ENCODE data around the gene SLC12A8.

The SLC12A8 gene

GRCh38 chr3:125151442-125151817 is 61.1 kb downstream of the SLC12A8 start:
- DNase-seq, result no peak

DNA sequence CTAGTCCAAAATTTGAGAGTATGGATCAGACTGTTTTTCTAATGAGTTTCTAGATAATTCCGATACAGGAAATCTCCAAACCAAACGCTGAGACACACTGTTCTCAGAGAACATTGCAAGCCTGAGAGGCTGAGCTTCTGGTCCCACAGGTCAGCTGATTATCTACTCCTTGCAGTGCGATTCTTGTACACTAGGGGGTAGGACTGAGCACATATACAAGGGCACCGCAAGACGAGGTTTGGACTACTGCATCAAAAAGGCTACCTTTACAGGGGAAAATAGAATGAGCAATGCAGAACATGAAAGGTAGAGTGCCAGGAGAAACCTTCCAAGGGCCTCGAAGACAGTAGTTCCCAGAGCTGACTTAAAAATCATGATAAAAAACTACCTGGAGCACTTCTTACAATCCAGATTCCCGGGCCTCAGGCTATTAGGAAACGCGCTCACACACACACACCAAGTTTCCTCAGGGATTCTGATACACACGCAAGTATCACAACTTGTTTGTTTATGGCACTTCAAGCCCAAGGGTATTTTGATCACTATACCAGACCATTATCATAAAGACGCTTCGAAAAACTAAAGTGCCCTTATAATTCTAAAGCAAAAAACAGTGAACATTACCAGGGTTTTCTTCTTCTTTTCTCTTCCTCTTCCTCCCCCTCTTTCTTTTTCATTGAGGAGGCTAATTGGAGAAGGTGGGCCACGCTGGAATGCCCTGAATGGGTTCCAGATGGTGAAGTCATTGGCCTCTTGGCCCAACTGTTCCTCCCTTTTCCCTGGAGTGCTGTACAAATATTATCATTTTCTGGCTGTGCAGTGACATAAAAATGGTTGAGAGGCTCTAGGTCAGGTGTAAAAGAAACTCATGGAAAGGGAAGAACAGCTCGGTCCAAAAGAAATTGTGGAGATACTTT is 61.8 kb downstream of the SLC12A8 start:
- DNase-seq, result no peak

- no peak for DNase-seq
These were observed 63.1 kb downstream of the SLC12A8 start for GRCh38 chr3:125149462-125149861.

- DNase-seq, result peak; percentile 38
These were observed 63.7 kb downstream of the SLC12A8 start for GRCh38 chr3:125148836-125149235.

- no peak for DNase-seq
These were observed 64.3 kb downstream of the SLC12A8 start for GRCh38 chr3:125148016-125148812.

DNA sequence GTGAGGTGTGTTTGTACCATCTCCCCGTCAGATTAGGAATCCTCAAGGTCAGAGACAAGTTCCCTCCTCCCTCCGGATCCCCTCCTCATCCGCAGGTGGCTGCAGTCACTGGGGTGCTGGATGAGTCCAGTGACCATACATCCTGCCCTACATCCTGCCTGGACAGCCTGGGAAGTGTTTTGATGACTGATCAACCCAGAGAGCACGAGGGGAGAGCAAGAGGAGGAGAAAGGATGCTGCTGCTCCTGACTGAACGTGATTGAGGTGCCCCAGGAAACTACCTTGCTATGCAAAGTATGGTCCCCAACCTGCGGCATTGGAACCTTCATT is 65.1 kb downstream of the SLC12A8 start:
- no peak for DNase-seq

- DNase-seq, result peak; percentile 56
These were observed 65.7 kb downstream of the SLC12A8 start for GRCh38 chr3:125146626-125147490.

DNA sequence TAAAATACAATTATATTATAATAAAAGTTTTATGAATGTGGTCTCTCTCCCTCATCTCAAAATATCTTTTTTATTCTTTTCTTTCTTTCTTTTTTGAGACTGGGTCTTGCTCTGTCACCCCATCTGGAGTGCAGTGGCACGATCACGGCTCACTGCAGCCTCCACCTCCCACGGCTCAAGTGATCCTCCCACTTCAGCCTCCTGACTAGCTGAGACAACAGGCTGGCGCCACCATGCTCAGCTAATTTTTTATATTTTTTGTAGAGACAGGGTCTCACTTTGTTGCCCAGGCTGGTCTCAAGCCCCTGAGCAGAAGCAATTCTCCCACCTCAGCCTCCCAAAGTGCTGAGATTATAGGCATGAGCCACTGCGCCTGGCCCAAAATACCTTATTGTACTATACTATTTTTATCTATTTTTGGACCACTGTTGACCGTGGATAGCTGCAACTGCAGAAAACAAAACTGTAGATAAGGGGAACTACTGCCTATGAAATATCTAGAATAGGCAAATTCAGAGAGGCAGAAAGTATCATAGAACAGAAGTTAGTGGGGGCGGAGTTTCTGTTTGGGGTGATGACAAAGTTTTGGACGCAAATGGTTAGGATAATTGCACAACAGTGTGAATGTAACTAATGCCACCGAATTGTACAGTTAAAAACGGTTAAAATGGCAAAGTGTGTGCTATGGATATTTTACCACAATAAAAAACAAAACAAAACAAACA is 66.6 kb downstream of the SLC12A8 start:
- no peak for DNase-seq

DNA sequence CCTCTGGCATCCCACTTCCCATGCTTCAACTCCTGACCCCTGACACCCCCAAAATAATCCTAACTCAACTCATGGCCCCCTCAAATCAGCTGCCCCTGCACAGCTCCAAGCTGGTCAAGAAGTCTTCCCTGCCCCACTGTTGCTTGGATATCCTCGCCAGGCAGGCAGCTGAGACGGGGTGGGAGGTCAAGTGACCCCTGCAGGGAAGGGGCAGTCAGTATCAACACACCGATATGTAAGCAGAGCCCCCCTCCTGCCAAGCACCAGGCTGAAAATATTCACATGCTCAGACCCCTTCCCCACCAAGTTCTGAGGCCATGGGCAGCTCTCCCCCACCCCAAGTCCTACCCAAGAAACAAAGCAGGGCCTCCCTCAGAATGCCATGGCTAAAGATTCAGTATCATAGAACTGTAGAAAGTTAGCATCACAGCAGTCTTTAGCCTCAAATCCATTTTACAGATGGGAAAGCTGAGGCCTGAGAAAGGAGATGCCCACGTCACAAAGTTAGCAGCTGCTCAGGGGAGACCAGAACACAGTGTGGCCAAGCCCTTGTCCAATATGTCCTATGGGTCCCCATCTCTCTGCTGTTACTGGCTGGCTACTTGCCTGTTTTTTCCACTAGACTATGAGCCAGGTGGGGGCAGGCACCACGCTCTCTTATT is 67.8 kb downstream of the SLC12A8 start:
- DNase-seq, result no peak

DNA sequence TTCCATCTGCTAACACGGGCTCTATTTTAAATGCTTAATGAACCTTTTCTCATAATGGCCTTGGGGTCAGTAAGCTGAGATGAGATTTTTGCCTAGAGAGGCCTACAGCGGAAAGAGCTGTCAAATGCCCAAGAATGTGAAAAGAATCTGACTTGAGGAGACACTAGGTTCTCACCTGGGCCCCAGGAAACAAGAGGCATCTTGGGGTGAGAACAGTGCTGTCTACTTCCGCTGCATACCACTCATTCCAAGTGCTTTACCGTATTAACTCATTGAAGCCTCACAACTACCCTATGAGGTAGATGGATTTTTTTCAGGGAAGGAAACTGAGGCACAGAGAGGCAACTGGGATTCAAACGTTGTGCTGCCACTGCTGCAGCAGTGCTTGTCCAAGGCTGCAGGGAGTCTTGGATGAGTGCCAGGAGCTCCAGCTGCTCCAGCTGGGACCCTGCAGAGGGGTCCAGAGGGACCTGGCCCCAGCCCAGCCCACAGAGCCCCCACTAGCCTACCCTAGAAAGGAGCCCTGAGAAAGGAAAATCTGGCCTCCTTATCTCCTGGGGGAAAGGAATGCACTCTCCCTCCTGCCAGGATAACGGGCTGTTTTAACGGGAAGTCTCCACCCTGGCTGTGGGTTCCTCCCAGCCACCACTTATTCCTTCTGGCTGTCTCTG is 68.4 kb downstream of the SLC12A8 start:
- no peak for DNase-seq

GRCh38 chr3:125143538-125143937 is 69.0 kb downstream of the SLC12A8 start:
- no peak for DNase-seq

- DNase-seq, result no peak
These were observed 69.6 kb downstream of the SLC12A8 start for GRCh38 chr3:125142940-125143339.

DNA sequence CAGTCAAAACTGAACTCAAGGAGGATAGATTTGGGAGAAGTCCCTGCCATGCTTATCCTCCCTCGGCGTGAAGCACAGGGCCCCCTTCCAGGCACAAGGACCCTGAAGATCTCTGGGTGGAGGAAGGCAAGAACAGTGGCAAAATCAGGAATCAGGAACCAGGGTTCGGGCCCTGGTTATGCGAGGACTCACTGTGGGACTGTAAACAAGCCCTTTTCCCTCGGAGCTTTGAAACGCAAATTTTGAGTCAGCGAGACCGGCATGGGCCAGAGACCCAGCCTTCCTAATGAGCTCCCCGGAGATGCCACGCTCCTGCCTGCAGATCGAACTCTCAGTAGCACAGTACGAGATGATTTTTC is 70.1 kb downstream of the SLC12A8 start:
- no peak for DNase-seq

GRCh38 chr3:125141596-125142419 is 70.7 kb downstream of the SLC12A8 start:
- DNase-seq, result peak; percentile 76

- DNase-seq, result no peak
These were observed 71.5 kb downstream of the SLC12A8 start for GRCh38 chr3:125140818-125141595.

- no peak for DNase-seq
These were observed 72.3 kb downstream of the SLC12A8 start for GRCh38 chr3:125140011-125140817.

DNA sequence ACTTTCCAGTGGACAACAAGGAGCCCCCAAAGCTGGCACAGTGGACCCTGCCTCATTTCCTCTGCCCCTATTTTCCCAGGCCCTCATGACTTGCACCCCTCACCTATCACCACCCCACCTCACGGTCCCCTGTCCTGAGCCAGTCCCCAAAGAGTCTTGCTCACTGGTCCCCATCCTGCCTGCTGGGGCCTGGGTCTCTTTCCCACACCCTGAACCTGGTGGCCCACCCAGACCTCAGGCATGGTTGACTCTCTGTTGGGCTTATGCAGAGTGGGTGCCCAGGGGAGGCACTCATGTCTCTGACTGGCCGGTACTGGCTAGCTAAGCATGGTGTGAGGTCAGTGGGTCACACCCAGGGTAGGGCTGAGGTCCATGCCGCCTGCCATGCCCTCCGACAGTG is 73.2 kb downstream of the SLC12A8 start:
- no peak for DNase-seq

DNA sequence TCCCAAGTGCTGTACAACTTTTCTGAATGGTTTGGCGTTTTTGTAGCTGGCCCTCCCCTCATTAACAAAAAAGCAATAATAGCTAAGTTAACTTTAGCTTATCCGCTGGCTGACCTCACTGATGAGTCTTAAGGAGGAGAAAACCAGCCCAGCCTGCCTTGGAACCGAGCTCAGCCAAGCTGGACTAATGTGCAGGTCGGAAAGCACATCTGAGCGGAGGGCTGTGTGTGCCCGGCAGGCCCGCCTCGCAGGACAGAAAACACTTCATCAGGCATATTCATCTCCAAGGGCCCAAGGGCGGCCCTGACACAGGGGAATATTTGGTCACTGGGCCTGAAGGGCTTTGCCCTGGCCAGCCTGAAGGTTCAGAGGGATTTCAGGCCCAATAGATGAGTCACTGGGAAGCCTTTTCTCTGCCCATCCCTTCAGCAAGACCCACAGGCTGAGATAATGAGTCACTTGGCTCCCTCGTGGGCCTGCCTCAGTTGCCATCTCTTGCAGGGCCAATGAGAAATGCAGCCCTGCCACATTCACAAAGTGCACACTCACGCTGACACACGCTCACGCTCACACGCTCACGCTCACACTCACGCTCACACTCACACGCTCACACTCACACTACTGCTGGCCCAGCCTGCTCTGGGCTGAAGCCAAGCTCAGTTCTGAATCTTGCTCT is 75.1 kb downstream of the SLC12A8 start:
- DNase-seq, result no peak

Data from CD4-positive, alpha-beta T cell treated with Interleukin-15 for 1 hour (primary cell).